ENCODE results near the gene FCGR3A. TPM values are rescaled to one million over a fixed set of nuclear protein-coding genes. Genes with fewer than 3 reads are reported as not detected.
"Not testable (repeated sequence)": the region's sequence is repeated elsewhere in the genome, so short reads cannot be mapped to it uniquely, and the experiment has no call there.

FCGR3A gene
- total and polyA plus RNA-seq, 2 donors (not counting 1 experiment from before 2014, with no cell fraction given): 1.3 to 3.1 TPM

- H3K4me1 ChIP-seq (ENCODE audit: control insufficient read depth in 2 of 2, insufficient read depth in 2 of 2, low read length in 2 of 2); H3K27me3 Mint-ChIP-seq; H3K27ac ChIP-seq (ENCODE audit: low read length in 2 of 2); H3K4me3 Mint-ChIP-seq; H4K20me1 ChIP-seq (ENCODE audit: control insufficient read depth, insufficient read depth, low read length, poor library complexity, severe bottlenecking); H3K79me2 ChIP-seq (ENCODE audit: control insufficient read depth, insufficient read depth, low read length); POLR2A ChIA-PET; H3K4me2 ChIP-seq (replicated peaks; ENCODE audit: low read depth, low read length, poor library complexity, severe bottlenecking); H3K27ac Mint-ChIP-seq; H3K36me3 ChIP-seq (replicated peaks in 1 of 2; ENCODE audit: control extremely low read depth in 1 of 2, control insufficient read depth in 1 of 2, extremely low read depth in 1 of 2, insufficient read depth in 2 of 2, low read length in 1 of 2); ATAC-seq (ENCODE audit: low read depth); intact Hi-C loops (cut with micrococcal nuclease); H2AFZ ChIP-seq (ENCODE audit: insufficient read depth, low read depth, low read length, poor library complexity, severe bottlenecking); DNase-seq; H3K9me3 ChIP-seq (ENCODE audit: control extremely low read depth in 1 of 3, control insufficient read depth in 2 of 3, insufficient read depth in 1 of 3, low read length in 2 of 3); H3K9me3 Mint-ChIP-seq (ENCODE audit: insufficient read depth); H3K9ac ChIP-seq (ENCODE audit: low read length); H3K27me3 ChIP-seq (replicated peaks in 1 of 4; ENCODE audit: control extremely low read depth in 1 of 4, control insufficient read depth in 3 of 4, insufficient read depth in 4 of 4, low read length in 3 of 4); H3K4me1 Mint-ChIP-seq; H3K4me3 ChIP-seq (ENCODE audit: control extremely low read depth in 1 of 5, extremely low read depth in 1 of 5, insufficient read depth in 1 of 5, low read depth in 2 of 5, low read length in 4 of 5); CTCF ChIA-PET: not testable (repeated sequence)
- no CpG with 5 or more reads among the region's 1 CpG for WGBS (ENCODE audit: insufficient coverage)
These were observed 36.2 kb downstream of the FCGR3A start for GRCh38 chr1:161513448-161513780.

GRCh38 chr1:161512636-161513447, 36.8 kb downstream of the FCGR3A start:
- H3K27ac Mint-ChIP-seq; CTCF ChIA-PET; H3K9ac ChIP-seq (ENCODE audit: low read length); POLR2A ChIA-PET; H3K27me3 Mint-ChIP-seq; H3K4me1 ChIP-seq (ENCODE audit: control insufficient read depth in 2 of 2, insufficient read depth in 2 of 2, low read length in 2 of 2); H3K4me1 Mint-ChIP-seq; H3K4me2 ChIP-seq (replicated peaks; ENCODE audit: low read depth, low read length, poor library complexity, severe bottlenecking); H3K36me3 ChIP-seq (replicated peaks in 1 of 2; ENCODE audit: control extremely low read depth in 1 of 2, control insufficient read depth in 1 of 2, extremely low read depth in 1 of 2, insufficient read depth in 2 of 2, low read length in 1 of 2); intact Hi-C loops (cut with micrococcal nuclease); H3K9me3 Mint-ChIP-seq (ENCODE audit: insufficient read depth); ATAC-seq (ENCODE audit: low read depth); H3K27me3 ChIP-seq (replicated peaks in 1 of 4; ENCODE audit: control extremely low read depth in 1 of 4, control insufficient read depth in 3 of 4, insufficient read depth in 4 of 4, low read length in 3 of 4); H2AFZ ChIP-seq (ENCODE audit: insufficient read depth, low read depth, low read length, poor library complexity, severe bottlenecking); DNase-seq; H3K9me3 ChIP-seq (ENCODE audit: control extremely low read depth in 1 of 3, control insufficient read depth in 2 of 3, insufficient read depth in 1 of 3, low read length in 2 of 3); H3K27ac ChIP-seq (ENCODE audit: low read length in 2 of 2); H3K79me2 ChIP-seq (ENCODE audit: control insufficient read depth, insufficient read depth, low read length); H3K4me3 ChIP-seq (ENCODE audit: control extremely low read depth in 1 of 5, extremely low read depth in 1 of 5, insufficient read depth in 1 of 5, low read depth in 2 of 5, low read length in 4 of 5); H3K4me3 Mint-ChIP-seq; H4K20me1 ChIP-seq (ENCODE audit: control insufficient read depth, insufficient read depth, low read length, poor library complexity, severe bottlenecking): not testable (repeated sequence)
- 92% methylated on average over 4 of the region's 6 CpGs for WGBS (ENCODE audit: insufficient coverage)

Data from B cell (primary cell).